Natural killer cell (primary cell): Measurements from ENCODE around the gene GPR42. TPM values are rescaled to one million over a fixed set of nuclear protein-coding genes. Genes with fewer than 3 reads are reported as not detected.

Source experiments
- ATAC-seq, 3 donors: fragments of 150-1000 bp in 2 of 3; fragments of 200-7000 bp in 1 of 3; cut with Tn5 transposase; 1 replicate in 1 of 3; 2 replicates in 2 of 3; pipeline ENCODE4 v1.10.0; 2021; ENCODE audit warnings: mild to moderate bottlenecking in 2 of 3, moderate library complexity in 2 of 3
- DNase-seq, 2 donors: peaks; one replicate each; pipeline versions ENCODE4 v3.0.0 to v3.0.0-alpha.2; 2013 to 2021; ENCODE audit warnings: mixed read lengths in 1 of 2
- H3K27ac ChIP-seq: one replicate; pipeline ENCODE4 v1.5.1; 2013; ENCODE audit warnings: mild to moderate bottlenecking, low read length
- H3K27me3 ChIP-seq: one replicate; pipeline ENCODE4 v1.6.1; 2013; ENCODE audit warnings: low read length; ENCODE audit not compliant: control insufficient read depth, insufficient read depth
- H3K36me3 ChIP-seq: one replicate; pipeline ENCODE4 v1.6.1; 2013; ENCODE audit warnings: low read length; ENCODE audit not compliant: control insufficient read depth, insufficient read depth
- H3K4me1 ChIP-seq: one replicate; pipeline ENCODE4 v1.6.1; 2013; ENCODE audit warnings: low read length; ENCODE audit not compliant: control insufficient read depth, insufficient read depth
- H3K4me3 ChIP-seq: one replicate; pipeline ENCODE4 v1.5.1; 2013; ENCODE audit warnings: low read length
- H3K9me3 ChIP-seq: one replicate; pipeline ENCODE4 v1.6.1; 2013; ENCODE audit warnings: low read length; ENCODE audit not compliant: control insufficient read depth, insufficient read depth
- H3K27ac Mint-ChIP-seq, 2 donors: one replicate each; pipeline ENCODE4 v1.8.0; 2022; ENCODE audit warnings: mild to moderate bottlenecking in 2 of 2, mixed read lengths in 2 of 2, moderate library complexity in 1 of 2
- H3K27me3 Mint-ChIP-seq, 2 donors: one replicate each; pipeline ENCODE4 v1.8.0; 2022; ENCODE audit warnings: low read depth in 2 of 2, mixed read lengths in 2 of 2
- H3K36me3 Mint-ChIP-seq: one replicate; pipeline ENCODE4 v1.8.0; 2022; ENCODE audit warnings: mixed read lengths
- H3K4me1 Mint-ChIP-seq, 2 donors: one replicate each; pipeline ENCODE4 v1.8.0; 2022; ENCODE audit warnings: mixed read lengths in 2 of 2
- H3K4me3 Mint-ChIP-seq: one replicate; pipeline ENCODE4 v1.8.0; 2022; ENCODE audit warnings: mild to moderate bottlenecking, moderate library complexity, mixed read lengths
- H3K9me3 Mint-ChIP-seq, 2 donors: one replicate each; pipeline ENCODE4 v1.8.0; 2022; ENCODE audit warnings: mixed read lengths in 2 of 2
- WGBS: methylation state at CpG from one replicate; pipeline ENCODE4 v1.1.7; 2013; ENCODE audit warnings: missing lambda C conversion rate; ENCODE audit not compliant: insufficient coverage; 5-methylcytosine and 5-hydroxymethylcytosine counted together
- intact Hi-C: fragments of 100-400 bp; cut with micrococcal nuclease; formaldehyde crosslinking; loops from one replicate; pipeline ENCODE4 v1.14.2; 2022
- total RNA-seq, 4 donors: library from RNA; stranded (reverse); fragments of 120-200 nt in 1 of 4; gene quantifications; one replicate each; pipeline versions ENCODE4 v1.2.3 to v1.2.4, GENCODE V29; 2013 to 2022
- TF ChIP-seq, protein P1 (sequence below): fragments of 200-600 bp; IDR thresholded peaks from one replicate; pipeline ENCODE4 v1.8.0; 2022; ENCODE audit warnings: antibody characterized with exemption

Gene GPR42
- total RNA-seq, 3 donors from 2014 or later (not counting 1 experiment from before 2014, with no cell fraction given) = 0.19 to 1.5 TPM; not detected in 1

DNA sequence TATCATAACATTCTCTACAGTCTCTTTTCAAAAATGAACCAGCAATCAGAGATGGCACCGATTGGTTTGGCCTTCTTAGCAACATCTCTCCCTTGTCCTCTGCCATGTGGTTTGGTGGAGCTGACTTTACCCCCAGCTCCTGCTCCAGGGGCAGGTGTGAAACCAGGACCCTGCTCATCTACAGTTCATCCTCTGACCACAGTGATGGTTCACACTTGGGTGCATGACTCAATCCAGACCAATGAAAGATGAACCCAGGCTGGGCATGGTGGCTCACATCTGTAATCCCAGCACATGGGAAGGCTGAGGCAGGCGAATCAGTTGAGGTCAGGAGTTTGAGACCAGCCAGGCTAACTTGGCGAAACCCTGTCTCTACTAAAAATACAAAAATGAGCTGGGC is 43.6 kb downstream of the GPR42 start:
- Histone ChIP-seq H3K27ac (no peak overlapping the region), H3K4me3 (no peak overlapping the region), H3K27me3 (no peaks in the 10 kb centered on the region), H3K36me3 (no peaks in the 10 kb centered on the region), H3K9me3 (no peaks in the 10 kb centered on the region), H3K4me1 (peaks cover 3% of the 10 kb centered on the region)
- H3K4me3 Mint-ChIP-seq = no peak overlapping the region
- ATAC-seq = peak in 1 of 3 donors; percentile 65
- intact Hi-C loops = no loop called here
- WGBS = 73% methylated on average over 3 of the region's 3 CpGs
- no peaks in the 10 kb centered on the region for H3K9me3 Mint-ChIP-seq
- TF ChIP-seq, protein P1, sequence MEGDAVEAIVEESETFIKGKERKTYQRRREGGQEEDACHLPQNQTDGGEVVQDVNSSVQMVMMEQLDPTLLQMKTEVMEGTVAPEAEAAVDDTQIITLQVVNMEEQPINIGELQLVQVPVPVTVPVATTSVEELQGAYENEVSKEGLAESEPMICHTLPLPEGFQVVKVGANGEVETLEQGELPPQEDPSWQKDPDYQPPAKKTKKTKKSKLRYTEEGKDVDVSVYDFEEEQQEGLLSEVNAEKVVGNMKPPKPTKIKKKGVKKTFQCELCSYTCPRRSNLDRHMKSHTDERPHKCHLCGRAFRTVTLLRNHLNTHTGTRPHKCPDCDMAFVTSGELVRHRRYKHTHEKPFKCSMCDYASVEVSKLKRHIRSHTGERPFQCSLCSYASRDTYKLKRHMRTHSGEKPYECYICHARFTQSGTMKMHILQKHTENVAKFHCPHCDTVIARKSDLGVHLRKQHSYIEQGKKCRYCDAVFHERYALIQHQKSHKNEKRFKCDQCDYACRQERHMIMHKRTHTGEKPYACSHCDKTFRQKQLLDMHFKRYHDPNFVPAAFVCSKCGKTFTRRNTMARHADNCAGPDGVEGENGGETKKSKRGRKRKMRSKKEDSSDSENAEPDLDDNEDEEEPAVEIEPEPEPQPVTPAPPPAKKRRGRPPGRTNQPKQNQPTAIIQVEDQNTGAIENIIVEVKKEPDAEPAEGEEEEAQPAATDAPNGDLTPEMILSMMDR = no peak
- H3K4me1 Mint-ChIP-seq = peaks cover 8 to 13% of the 10 kb centered on the region in 2 donors
- DNase-seq = no peak
- H3K36me3 Mint-ChIP-seq = no peaks in the 10 kb centered on the region
- H3K27ac Mint-ChIP-seq = no peak overlapping the region
- peaks cover 21 to 25% of the 10 kb centered on the region in 2 donors for H3K27me3 Mint-ChIP-seq

DNA sequence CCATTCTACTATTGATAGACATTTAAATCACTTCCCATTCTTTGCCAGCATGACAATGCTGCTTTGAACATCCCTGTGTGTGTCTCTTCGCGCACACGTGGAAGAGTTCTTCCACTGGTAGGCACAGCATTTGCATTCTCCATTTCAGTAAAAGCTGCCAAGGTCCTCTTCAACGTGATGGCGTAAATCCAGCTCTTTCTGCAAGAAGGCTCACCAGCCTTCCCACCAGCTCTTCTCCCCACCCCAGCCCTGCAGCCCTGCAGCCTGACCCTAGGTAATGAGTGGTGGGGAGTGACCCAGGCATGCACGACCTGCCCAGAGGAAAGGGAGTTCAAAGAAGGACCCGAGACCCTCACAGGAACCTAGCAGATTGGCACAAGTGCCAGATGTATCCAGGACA is 45.5 kb downstream of the GPR42 start:
- no peaks in the 10 kb centered on the region for H3K36me3 Mint-ChIP-seq
- peaks cover 21% of the 10 kb centered on the region in 2 donors for H3K27me3 Mint-ChIP-seq
- H3K27me3 ChIP-seq = no peaks in the 10 kb centered on the region
- H3K4me3 ChIP-seq = no peak overlapping the region
- peaks cover 14 to 20% of the 10 kb centered on the region in 2 donors for H3K4me1 Mint-ChIP-seq
- 83% methylated on average over 5 of the region's 7 CpGs for whole genome bisulfite sequencing
- H3K27ac Mint-ChIP-seq = no peak overlapping the region
- intact Hi-C loops = no loop called here
- H3K9me3 Mint-ChIP-seq = no peaks in the 10 kb centered on the region
- ATAC-seq (no peak), DNase-seq (no peak)
- H3K4me1 ChIP-seq = peaks cover 14% of the 10 kb centered on the region
- H3K36me3 ChIP-seq = no peaks in the 10 kb centered on the region
- no peak overlapping the region for H3K4me3 Mint-ChIP-seq
- H3K27ac ChIP-seq = no peak overlapping the region
- TF ChIP-seq, protein P1 = no peak
- no peaks in the 10 kb centered on the region for H3K9me3 ChIP-seq

DNA sequence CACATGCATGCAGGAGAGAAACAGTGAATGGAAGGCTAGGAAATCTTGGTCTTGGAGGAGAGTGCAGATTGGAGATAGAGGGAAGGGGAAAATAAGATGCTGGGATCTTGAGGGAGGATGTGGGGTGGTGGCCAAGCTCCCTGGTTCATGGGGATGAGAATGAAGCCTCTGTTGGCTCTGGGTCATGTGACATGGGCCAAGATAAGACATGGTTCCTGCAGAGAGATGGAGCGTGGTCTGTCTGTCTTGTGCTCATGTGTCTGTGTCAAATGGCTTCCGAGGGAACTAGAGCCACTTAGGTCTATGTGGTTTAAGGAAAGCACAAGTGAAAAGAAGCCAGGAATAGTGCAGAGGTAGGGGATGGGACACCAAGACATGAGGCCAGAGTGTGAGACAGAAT is 46.4 kb downstream of the GPR42 start:
- no peaks in the 10 kb centered on the region for H3K36me3 Mint-ChIP-seq
- no peak overlapping the region for H3K4me3 ChIP-seq
- H3K27me3 ChIP-seq = no peaks in the 10 kb centered on the region
- no peaks in the 10 kb centered on the region for H3K36me3 ChIP-seq
- H3K27ac ChIP-seq = no peak overlapping the region
- intact Hi-C loops = no loop called here
- WGBS = 89% methylated on average over 2 of the region's 2 CpGs
- ATAC-seq (no peak), DNase-seq (no peak)
- H3K4me3 Mint-ChIP-seq = no peak overlapping the region
- H3K27me3 Mint-ChIP-seq = peaks cover 18 to 21% of the 10 kb centered on the region in 2 donors
- no peaks in the 10 kb centered on the region for H3K9me3 ChIP-seq
- TF ChIP-seq, protein P1 = no peak
- no peak overlapping the region for H3K27ac Mint-ChIP-seq
- peaks cover 14 to 20% of the 10 kb centered on the region in 2 donors for H3K4me1 Mint-ChIP-seq
- no peaks in the 10 kb centered on the region for H3K9me3 Mint-ChIP-seq
- peaks cover 14% of the 10 kb centered on the region for H3K4me1 ChIP-seq
